Prostate gland (tissue), 2 donors: ENCODE data around the gene MARCOL.

Source experiments
- POLR2A ChIP-seq: fragments of 450-650 bp; IDR thresholded peaks from one replicate; pipeline ENCODE4 v1.6.1; 2016; ENCODE audit warnings: antibody characterized with exemption, mild to moderate bottlenecking
- TF ChIP-seq, protein P1 (sequence below), 4 experiments: fragments of 200-600 bp in 2 of 4; fragments of 450-650 bp in 2 of 4; sonication (generic) in 2 of 4; IDR thresholded peaks; 1 replicate in 3 of 4; 2 replicates in 1 of 4; pipeline ENCODE4 v1.5.1; 2016 to 2019; ENCODE audit warnings: antibody characterized with exemption in 4 of 4, mild to moderate bottlenecking in 2 of 4, moderate library complexity in 2 of 4

- no peak for TF ChIP-seq POLR2A
- TF ChIP-seq, protein P1, sequence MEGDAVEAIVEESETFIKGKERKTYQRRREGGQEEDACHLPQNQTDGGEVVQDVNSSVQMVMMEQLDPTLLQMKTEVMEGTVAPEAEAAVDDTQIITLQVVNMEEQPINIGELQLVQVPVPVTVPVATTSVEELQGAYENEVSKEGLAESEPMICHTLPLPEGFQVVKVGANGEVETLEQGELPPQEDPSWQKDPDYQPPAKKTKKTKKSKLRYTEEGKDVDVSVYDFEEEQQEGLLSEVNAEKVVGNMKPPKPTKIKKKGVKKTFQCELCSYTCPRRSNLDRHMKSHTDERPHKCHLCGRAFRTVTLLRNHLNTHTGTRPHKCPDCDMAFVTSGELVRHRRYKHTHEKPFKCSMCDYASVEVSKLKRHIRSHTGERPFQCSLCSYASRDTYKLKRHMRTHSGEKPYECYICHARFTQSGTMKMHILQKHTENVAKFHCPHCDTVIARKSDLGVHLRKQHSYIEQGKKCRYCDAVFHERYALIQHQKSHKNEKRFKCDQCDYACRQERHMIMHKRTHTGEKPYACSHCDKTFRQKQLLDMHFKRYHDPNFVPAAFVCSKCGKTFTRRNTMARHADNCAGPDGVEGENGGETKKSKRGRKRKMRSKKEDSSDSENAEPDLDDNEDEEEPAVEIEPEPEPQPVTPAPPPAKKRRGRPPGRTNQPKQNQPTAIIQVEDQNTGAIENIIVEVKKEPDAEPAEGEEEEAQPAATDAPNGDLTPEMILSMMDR (IDR thresholded peaks at IDR 0.05), result no peak
Observed at GRCh38 chr5:148208226-148208625, 30.1 kb upstream of the MARCOL start.
